ENCODE measurements around the gene CDK5RAP2. TPM values are rescaled to one million over a fixed set of nuclear protein-coding genes. Genes with fewer than 3 reads are reported as not detected.

CDK5RAP2 gene
- total RNA-seq, 4 donors from 2014 or later = 27.3 to 158 (median 45.1) TPM

DNA sequence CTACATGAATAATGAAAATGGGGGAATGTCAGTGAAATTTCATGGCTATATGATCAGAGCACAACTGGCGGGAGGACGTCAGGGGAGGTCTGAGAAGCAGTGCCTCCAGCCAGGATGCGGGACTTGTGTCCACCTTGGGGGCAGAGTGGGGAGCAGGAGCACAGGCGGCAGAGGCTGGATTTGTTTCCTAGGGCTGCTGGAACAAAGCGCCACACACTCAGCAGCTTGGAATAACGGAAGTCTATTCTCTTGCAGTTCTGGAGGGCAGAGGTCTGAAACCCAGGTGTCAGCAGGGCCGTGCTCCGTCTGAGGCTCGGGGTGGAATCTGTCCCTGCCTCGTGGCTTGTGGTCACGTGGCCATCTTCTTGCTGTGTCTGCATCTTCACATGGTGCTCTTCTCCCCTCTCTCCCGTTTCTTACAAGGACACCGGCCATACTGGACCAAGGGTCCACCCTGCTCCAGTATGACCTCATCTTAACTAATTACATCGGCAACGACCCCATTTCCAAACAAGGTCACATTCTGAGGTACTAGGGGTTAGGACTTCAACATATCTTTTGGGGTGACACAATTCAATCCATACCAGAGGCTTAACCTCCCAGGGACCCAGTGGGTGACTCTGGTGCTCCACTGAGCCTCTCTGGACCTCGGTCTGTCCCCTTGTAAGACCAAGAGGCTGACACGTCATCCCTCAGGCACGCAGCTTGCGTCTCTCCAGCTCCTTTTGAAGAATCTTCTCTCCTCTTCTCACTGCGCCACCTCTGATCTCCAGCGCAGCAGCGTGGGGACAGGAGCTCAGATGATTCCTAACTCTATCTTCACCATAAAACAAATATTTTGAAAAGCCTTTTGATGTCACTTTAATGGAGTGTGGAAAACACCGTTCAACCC, 202.5 kb downstream of the CDK5RAP2 start:
- H3K27ac ChIP-seq = no peak overlapping the region
- no peaks in the 10 kb centered on the region for H3K36me3 ChIP-seq
- no peak overlapping the region for H3K4me3 ChIP-seq
- DNase-seq = no peak
- H3K9me3 ChIP-seq = peaks cover 0 to 7% (median 0%) of the 10 kb centered on the region in 4 donors
- H3K27me3 ChIP-seq = no peaks in the 10 kb centered on the region
- TF ChIP-seq POLR2A (IDR thresholded peaks at IDR 0.05) (no peak), CTCF (IDR thresholded peaks at IDR 0.05) (no peak)
- no peaks in the 10 kb centered on the region for H3K4me1 ChIP-seq

GRCh38 chr9:120376101-120376500, 203.9 kb downstream of the CDK5RAP2 start:
- no peak for TF ChIP-seq CTCF (IDR thresholded peaks at IDR 0.05)
- TF ChIP-seq POLR2A (IDR thresholded peaks at IDR 0.05) = no peak
- H3K27ac ChIP-seq = no peak overlapping the region
- H3K4me3 ChIP-seq = no peak overlapping the region
- peaks cover 0 to 7% (median 0%) of the 10 kb centered on the region in 4 donors for H3K9me3 ChIP-seq
- no peaks in the 10 kb centered on the region for H3K4me1 ChIP-seq
- H3K27me3 ChIP-seq = no peaks in the 10 kb centered on the region
- no peaks in the 10 kb centered on the region for H3K36me3 ChIP-seq
- DNase-seq = no peak

DNA sequence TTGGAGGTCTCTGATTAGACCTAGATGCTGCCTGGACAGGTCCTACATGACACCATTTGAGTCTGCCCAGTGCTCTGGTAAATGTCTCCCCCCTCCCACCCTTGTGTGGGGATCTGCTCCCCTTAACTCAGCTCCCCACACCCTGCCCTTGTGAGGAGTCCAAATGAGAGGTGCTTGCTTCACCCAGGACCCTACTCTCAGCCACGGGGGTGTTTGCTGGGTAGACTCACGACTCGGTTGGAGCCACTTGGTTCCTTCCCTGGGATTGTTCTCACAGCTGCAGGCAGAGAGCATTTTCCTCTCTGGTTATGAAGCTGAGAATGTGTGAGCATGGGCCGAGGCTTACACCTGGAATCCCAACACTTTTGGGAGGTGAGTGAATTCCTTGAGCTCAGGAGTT, 204.7 kb downstream of the CDK5RAP2 start:
- TF ChIP-seq POLR2A (IDR thresholded peaks at IDR 0.05) (no peak), CTCF (IDR thresholded peaks at IDR 0.05) (no peak)
- Histone ChIP-seq H3K4me3 (no peak overlapping the region), H3K27ac (no peak overlapping the region), H3K36me3 (no peaks in the 10 kb centered on the region), H3K27me3 (no peaks in the 10 kb centered on the region), H3K4me1 (no peaks in the 10 kb centered on the region), H3K9me3 (peaks cover 0 to 7% (median 0%) of the 10 kb centered on the region in 4 donors)
- peak in 1 of 3 donors; percentile 6 for DNase-seq

- no peak for TF ChIP-seq CTCF (IDR thresholded peaks at IDR 0.05)
- TF ChIP-seq POLR2A (IDR thresholded peaks at IDR 0.05) = no peak
- Histone ChIP-seq H3K4me3 (no peak overlapping the region), H3K4me1 (no peaks in the 10 kb centered on the region), H3K9me3 (peaks cover 0 to 7% (median 0%) of the 10 kb centered on the region in 4 donors), H3K27me3 (no peaks in the 10 kb centered on the region), H3K27ac (no peak overlapping the region), H3K36me3 (no peaks in the 10 kb centered on the region)
- peak in 1 of 3 donors; percentile 21 for DNase-seq
Measured at GRCh38 chr9:120374817-120375216, 205.2 kb downstream of the CDK5RAP2 start.

GRCh38 chr9:120374239-120374638, 205.7 kb downstream of the CDK5RAP2 start:
- H3K27me3 ChIP-seq = no peaks in the 10 kb centered on the region
- no peak for TF ChIP-seq POLR2A (IDR thresholded peaks at IDR 0.05)
- TF ChIP-seq CTCF (IDR thresholded peaks at IDR 0.05) = no peak
- no peak overlapping the region for H3K4me3 ChIP-seq
- H3K36me3 ChIP-seq = no peaks in the 10 kb centered on the region
- no peak overlapping the region for H3K27ac ChIP-seq
- DNase-seq = peak in 1 of 3 donors; percentile 26
- H3K9me3 ChIP-seq = peaks cover 0 to 7% (median 0%) of the 10 kb centered on the region in 4 donors
- H3K4me1 ChIP-seq = no peaks in the 10 kb centered on the region

Measured in Peyer's patch (tissue), 4 donors.